Neural cell (in vitro differentiated cells): ENCODE measurements around the gene NT5DC2. TPM values are rescaled to one million over a fixed set of nuclear protein-coding genes. Genes with fewer than 3 reads are reported as not detected.

Source experiments
- H2AFZ ChIP-seq: fragments of 200-600, 300-800 bp; sonication (generic), shearing (Covaris generic); 2 replicates; pipeline ENCODE4 v1.6.0; 2014; ENCODE audit warnings: low read depth, mild to moderate bottlenecking, antibody characterized with exemption, low read length, moderate library complexity
- H3F3A ChIP-seq: fragments of 200-600 bp; shearing (Covaris generic); 2 replicates; pipeline ENCODE4 v1.6.1; 2016; ENCODE audit warnings: mild to moderate bottlenecking, moderate library complexity, mixed read lengths, antibody characterized with exemption, low read length; ENCODE audit not compliant: insufficient read depth, poor library complexity, severe bottlenecking
- H3K27ac ChIP-seq: fragments of 200-600, 300-800 bp; sonication (generic), shearing (Covaris generic); 2 replicates; pipeline ENCODE4 v1.5.1; 2014; ENCODE audit warnings: mild to moderate bottlenecking, low read length, moderate library complexity
- H3K27me3 ChIP-seq: fragments of 300-800, 200-600 bp; sonication (generic), shearing (Covaris generic); 2 replicates; pipeline ENCODE4 v1.6.0; 2014; ENCODE audit warnings: mild to moderate bottlenecking, low read depth, low read length, moderate library complexity; ENCODE audit not compliant: insufficient read depth
- H3K36me3 ChIP-seq: fragments of 300-800, 200-600 bp; sonication (generic), shearing (Covaris generic); 2 replicates; pipeline ENCODE4 v1.5.1; 2014; ENCODE audit warnings: mild to moderate bottlenecking, antibody characterized with exemption, low read length, moderate library complexity; ENCODE audit not compliant: insufficient read depth
- H3K4me2 ChIP-seq: fragments of 300-800, 200-600 bp; sonication (generic), shearing (Covaris generic); 2 replicates; pipeline ENCODE4 v1.6.0; 2014; ENCODE audit warnings: mild to moderate bottlenecking, low read length
- H3K4me3 ChIP-seq: fragments of 300-800, 200-600 bp; sonication (generic), shearing (Covaris generic); 2 replicates; pipeline ENCODE4 v1.5.1; 2014; ENCODE audit warnings: mild to moderate bottlenecking, low read length, moderate library complexity
- H3K79me2 ChIP-seq: fragments of 200-600 bp; shearing (Covaris generic); replicated peaks from 2 replicates; pipeline ENCODE4 v1.6.0; 2014; ENCODE audit warnings: mild to moderate bottlenecking, low read length, moderate library complexity; ENCODE audit not compliant: insufficient read depth
- H3K9ac ChIP-seq: fragments of 300-800, 200-600 bp; sonication (generic), shearing (Covaris generic); 2 replicates; pipeline ENCODE4 v1.6.1; 2016; ENCODE audit warnings: mild to moderate bottlenecking, low read length, mixed read lengths
- H3K9me2 ChIP-seq: fragments of 200-600 bp; shearing (Covaris generic); 2 replicates; pipeline ENCODE4 v1.6.1; 2016; ENCODE audit warnings: mild to moderate bottlenecking, low read length, mixed read lengths; ENCODE audit not compliant: insufficient read depth
- H3K9me3 ChIP-seq: fragments of 200-600, 300-800 bp; sonication (generic), shearing (Covaris generic); 2 replicates; pipeline ENCODE4 v1.6.1; 2016; ENCODE audit warnings: mild to moderate bottlenecking, mixed run types, low read length, moderate library complexity, mixed read lengths
- H4K20me1 ChIP-seq: fragments of 200-600 bp; shearing (Covaris generic); 2 replicates; pipeline ENCODE4 v1.6.1; 2016; ENCODE audit warnings: mild to moderate bottlenecking, mixed run types; ENCODE audit not compliant: insufficient read depth
- CTCF ChIP-seq: fragments of 450-650 bp; IDR thresholded peaks from 2 replicates; pipeline ENCODE4 v1.5.1; 2014; ENCODE audit warnings: antibody characterized with exemption, mild to moderate bottlenecking, moderate library complexity; ENCODE audit not compliant: poor library complexity, severe bottlenecking
- EP300 ChIP-seq: fragments of 450-650 bp; conservative IDR thresholded peaks from 2 replicates; pipeline ENCODE4 v1.6.1; 2014; ENCODE audit warnings: antibody characterized with exemption, mild to moderate bottlenecking, moderate library complexity; ENCODE audit not compliant: poor library complexity, severe bottlenecking
- EZH2 ChIP-seq: fragments of 200-600, 300-800 bp; shearing (Covaris generic), sonication (generic); IDR thresholded peaks from 2 replicates; pipeline ENCODE4 v1.6.1; 2014; ENCODE audit warnings: antibody characterized with exemption, low read length, borderline replicate concordance, mild to moderate bottlenecking; ENCODE audit not compliant: insufficient read depth, poor library complexity, severe bottlenecking
- MXI1 ChIP-seq: fragments of 450-650 bp; conservative IDR thresholded peaks from 2 replicates; pipeline ENCODE4 v1.6.1; 2014; ENCODE audit warnings: antibody characterized with exemption, mild to moderate bottlenecking; ENCODE audit not compliant: poor library complexity, severe bottlenecking
- POLR2AphosphoS5 ChIP-seq: IDR thresholded peaks from 2 replicates; pipeline ENCODE4 v1.6.1; 2012
- RAD21 ChIP-seq: fragments of 450-650 bp; conservative IDR thresholded peaks from 2 replicates; pipeline ENCODE4 v1.6.1; 2014; ENCODE audit warnings: antibody characterized with exemption, mild to moderate bottlenecking, moderate library complexity
- REST ChIP-seq: IDR thresholded peaks from 2 replicates; pipeline ENCODE4 v1.6.1; 2012; ENCODE audit warnings: borderline replicate concordance
- SMC3 ChIP-seq: fragments of 450-650 bp; conservative IDR thresholded peaks from 2 replicates; pipeline ENCODE4 v1.6.1; 2014; ENCODE audit warnings: antibody characterized with exemption, mild to moderate bottlenecking, moderate library complexity; ENCODE audit not compliant: poor library complexity
- TAF1 ChIP-seq: IDR thresholded peaks from 2 replicates; pipeline ENCODE4 v1.6.1; 2012; ENCODE audit warnings: low read depth
- polyA plus RNA-seq: library from polyadenylated mRNA; depleted of rRNA; stranded (reverse); fragments of >200 nt; gene quantifications from 2 replicates; pipeline ENCODE4 v1.2.3, GENCODE V29; 2014

The NT5DC2 gene
- polyA plus RNA-seq, 1 donor from 2014 or later = 35.1 TPM

GRCh38 chr3:52552089-52552488 lies 18.4 kb upstream of the NT5DC2 start:
- H3K27ac ChIP-seq = no peak overlapping the region

GRCh38 chr3:52551118-52551517 lies 17.5 kb upstream of the NT5DC2 start:
- H3K9me2 ChIP-seq = no peaks in the 10 kb centered on the region
- no peaks in the 10 kb centered on the region for H3K9me3 ChIP-seq
- no peak overlapping the region for H3K4me3 ChIP-seq
- TF ChIP-seq EZH2 (no peak), POLR2AphosphoS5 (no peak)
- no peaks in the 10 kb centered on the region for H3F3A ChIP-seq
- H3K9ac ChIP-seq = no peak overlapping the region
- H2AFZ ChIP-seq = no peak overlapping the region
- H3K27me3 ChIP-seq = no peaks in the 10 kb centered on the region
- no peaks in the 10 kb centered on the region for H3K79me2 ChIP-seq
- no peak overlapping the region for H3K27ac ChIP-seq
- no peaks in the 10 kb centered on the region for H3K36me3 ChIP-seq
- H4K20me1 ChIP-seq = no peaks in the 10 kb centered on the region
- H3K4me2 ChIP-seq = no peak overlapping the region

More at GRCh38 chr3:52552089-52552488, 18.4 kb upstream of the NT5DC2 start:
- no peaks in the 10 kb centered on the region for H3K9me3 ChIP-seq
- H3K4me3 ChIP-seq = no peak overlapping the region
- no peaks in the 10 kb centered on the region for H3K9me2 ChIP-seq
- TF ChIP-seq TAF1 (no peak), SMC3 (no peak), EP300 (no peak), RAD21 (no peak), EZH2 (no peak), CTCF (no peak), REST (no peak), POLR2AphosphoS5 (no peak), MXI1 (no peak)
- no peaks in the 10 kb centered on the region for H3F3A ChIP-seq
- H3K36me3 ChIP-seq = no peaks in the 10 kb centered on the region
- H4K20me1 ChIP-seq = no peaks in the 10 kb centered on the region
- no peaks in the 10 kb centered on the region for H3K79me2 ChIP-seq
- no peak overlapping the region for H3K9ac ChIP-seq
- H2AFZ ChIP-seq = no peak overlapping the region
- H3K27me3 ChIP-seq = no peaks in the 10 kb centered on the region
- no peak overlapping the region for H3K4me2 ChIP-seq

- Histone ChIP-seq H2AFZ (no peak overlapping the region), H4K20me1 (no peaks in the 10 kb centered on the region), H3K27ac (no peak overlapping the region), H3K4me3 (no peak overlapping the region), H3K36me3 (no peaks in the 10 kb centered on the region), H3K9ac (no peak overlapping the region), H3K79me2 (no peaks in the 10 kb centered on the region), H3K4me2 (no peak overlapping the region), H3F3A (no peaks in the 10 kb centered on the region), H3K27me3 (no peaks in the 10 kb centered on the region), H3K9me3 (no peaks in the 10 kb centered on the region), H3K9me2 (no peaks in the 10 kb centered on the region)
- no peak for TF ChIP-seq RAD21
Measured at GRCh38 chr3:52547143-52547542, 13.5 kb upstream of the NT5DC2 start.
